K562 (cell line): ENCODE results near the gene MYO15A. TPM values are rescaled to one million over a fixed set of nuclear protein-coding genes. Genes with fewer than 3 reads are reported as not detected.

Experiments
- CBFA2T2 ChIP-seq: fragments of 450-650 bp; conservative IDR thresholded peaks from 2 replicates; pipeline ENCODE4 v1.6.1; 2017; ENCODE audit warnings: mild to moderate bottlenecking
- CEBPB ChIP-seq: fragments of 450-650 bp; IDR thresholded peaks from 2 replicates; pipeline ENCODE4 v1.6.1; 2016; ENCODE audit warnings: missing genetic modification characterization, missing compliant biosample characterization
- CREB1 ChIP-seq, 2 experiments: sonication (generic) in 1 of 2; formaldehyde crosslinking in 1 of 2; IDR thresholded peaks; 2 replicates each; pipeline versions ENCODE4 v1.6.1 to v1.8.0; 2012 to 2022; ENCODE audit warnings: inconsistent platforms in 1 of 2, mild to moderate bottlenecking in 1 of 2, missing genetic modification reagents in 1 of 2, moderate library complexity in 1 of 2
- FOS ChIP-seq: IDR thresholded peaks from 3 replicates; pipeline ENCODE4 v1.6.1; 2011; ENCODE audit not compliant: insufficient read length; ENCODE audit errors: extremely low read depth
- KAT2B ChIP-seq: IDR thresholded peaks from one replicate; pipeline ENCODE4 v1.6.1; 2012; ENCODE audit warnings: low read depth, mild to moderate bottlenecking, control low read depth, inconsistent platforms, low read length, moderate library complexity
- PBX2 ChIP-seq, 2 experiments: IDR thresholded peaks in 1 of 2; conservative IDR thresholded peaks in 1 of 2; 2 replicates each; pipeline ENCODE4 v1.6.1; 2016; ENCODE audit warnings: low read depth in 2 of 2, mild to moderate bottlenecking in 1 of 2, missing compliant biosample characterization in 1 of 2, missing genetic modification characterization in 1 of 2, moderate library complexity in 1 of 2
- PHF20 ChIP-seq: fragments of 450-650 bp; IDR thresholded peaks from 2 replicates; pipeline ENCODE4 v1.6.1; 2018; ENCODE audit not compliant: partially characterized antibody
- RBM14 ChIP-seq: fragments of 200-400 bp; formaldehyde crosslinking; IDR thresholded peaks from 2 replicates; pipeline ENCODE4 v1.6.1; 2018; ENCODE audit warnings: low read depth, mild to moderate bottlenecking, low read length, moderate library complexity, borderline replicate concordance; ENCODE audit not compliant: insufficient read depth
- RBM39 ChIP-seq: fragments of 200-400 bp; formaldehyde crosslinking; optimal IDR thresholded peaks from 2 replicates; pipeline ENCODE3; 2018; ENCODE audit warnings: low read depth, low read length
- ZBTB40 ChIP-seq, 2 experiments: fragments of 450-650 bp in 1 of 2; sonication (generic) in 1 of 2; formaldehyde crosslinking in 1 of 2; IDR thresholded peaks; 2 replicates each; pipeline versions ENCODE4 v1.7.1 to v1.9.0; 2016 to 2022; ENCODE audit warnings: inconsistent platforms in 1 of 2, mild to moderate bottlenecking in 1 of 2, missing genetic modification reagents in 1 of 2
- ZNF146 ChIP-seq: IDR thresholded peaks from one replicate; pipeline ENCODE4 v1.6.1; 2018; ENCODE audit warnings: missing compliant biosample characterization; ENCODE audit not compliant: unreplicated experiment
- ZNF644 ChIP-seq: fragments of 200-800 bp; sonication (Bioruptor generic); IDR thresholded peaks from 2 replicates; pipeline ENCODE4 v1.6.1; 2016; ENCODE audit warnings: low read depth, missing genetic modification characterization, missing compliant biosample characterization
- polyA plus RNA-seq, 8 experiments: library from polyadenylated mRNA; depleted of rRNA in 4 of 8; stranded (reverse) in 5 of 8; unstranded in 3 of 8; fragments of >200 nt; fragmentation: Nextera tagmentation in 2 of 8; fragmentation: Illumina TruSeq in 1 of 8; extraction: Ambion mirVana in 2 of 8; extraction: Trizol in 1 of 8; gene quantifications; 2 replicates each; pipeline versions ENCODE4 v1.2.1 to v1.2.3, GENCODE V29; 2011 to 2014; ENCODE audit warnings: inconsistent platforms in 1 of 8, missing spikeins in 1 of 8
- total RNA-seq, 7 experiments: library from RNA; depleted of rRNA in 6 of 7; stranded (reverse); fragments of >200 nt in 6 of 7; fragmentation: Illumina TruSeq in 2 of 7; extraction: Trizol in 2 of 7; gene quantifications; 2 replicates each; pipeline versions ENCODE4 v1.2.1 to v1.2.3, GENCODE V29; 2011 to 2021; ENCODE audit warnings: low replicate concordance in 1 of 7

Gene MYO15A
- total and polyA plus RNA-seq, 9 of the 15 experiments (the other 6 are each of a cell fraction or from before 2014, with no cell fraction given): 0.05 to 0.88 (median 0.14) TPM; not detected in 1

DNA sequence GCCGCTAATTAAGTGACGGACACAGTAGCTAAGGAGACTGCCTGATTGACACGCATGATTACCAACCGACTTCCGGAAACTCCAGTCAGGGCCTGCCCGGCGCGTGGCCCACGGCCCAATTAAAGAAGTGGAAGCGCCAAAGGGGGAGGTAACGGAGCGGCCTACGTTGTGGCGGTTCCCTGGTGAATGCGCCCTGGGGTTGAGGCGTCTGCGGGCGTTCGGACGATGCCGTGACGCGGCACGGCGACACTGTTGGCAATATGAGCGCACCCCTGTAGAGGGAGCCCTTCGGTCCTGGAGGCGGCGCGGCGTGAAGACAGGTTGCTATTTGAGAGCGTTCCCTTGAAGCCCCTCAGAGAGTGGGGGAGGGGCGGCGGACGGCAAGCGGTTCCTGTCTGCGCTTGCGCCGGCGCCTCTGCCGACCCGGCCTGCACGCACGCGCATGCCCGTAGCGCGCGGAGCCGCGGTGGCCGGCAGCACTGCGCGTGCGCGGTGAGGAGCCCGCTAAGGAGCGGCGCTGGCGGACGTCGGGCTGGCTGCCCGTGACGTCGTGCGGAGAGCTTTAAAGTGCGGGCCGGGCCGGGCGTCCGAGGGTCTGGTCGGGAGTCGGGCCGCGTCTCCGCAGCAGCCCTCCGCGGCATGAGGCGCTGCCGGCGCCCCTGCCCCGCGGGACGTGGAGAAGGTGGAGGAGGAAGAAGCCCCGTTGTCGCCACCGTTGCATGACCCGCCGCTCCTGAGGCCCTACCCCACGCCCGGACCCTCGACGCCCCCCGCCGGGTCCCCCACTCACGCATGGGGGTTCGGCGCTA lies 75.0 kb downstream of the MYO15A start, which contains the start of gene ALKBH5 (continued):
- TF ChIP-seq ZBTB40 (IDR thresholded peaks at IDR 0.05): no peak
- TF ChIP-seq ZBTB40 (CRISPR knock-in tag; IDR thresholded peaks at IDR 0.05): no peak
- no peak for TF ChIP-seq KAT2B
- TF ChIP-seq FOS: peak; percentile 85
- peak; percentile 83 for TF ChIP-seq CREB1 (IDR thresholded peaks at IDR 0.05)
- peak; percentile 80; the same call in 1 of the 2 replicates for TF ChIP-seq CREB1 (CRISPR knock-in tag; IDR thresholded peaks at IDR 0.05)
- TF ChIP-seq RBM39: peak; percentile 21
- TF ChIP-seq PHF20: no peak
- no peak for TF ChIP-seq CEBPB (tag)
- TF ChIP-seq PBX2 (CRISPR knock-in tag; IDR thresholded peaks at IDR 0.05; ENCODE audit: low read depth): peak; percentile 96
- peak; percentile 99 for TF ChIP-seq PBX2 (tag; conservative IDR thresholded peaks at IDR 0.05; ENCODE audit: low read depth)
- TF ChIP-seq CBFA2T2: no peak
- no peak for TF ChIP-seq ZNF146 (CRISPR knock-in tag)
- TF ChIP-seq RBM14: no peak
- no peak for TF ChIP-seq ZNF644 (tag)
